Pulmonary artery endothelial cell (primary cell): ENCODE results near the gene MAST3. TPM values are rescaled to one million over a fixed set of nuclear protein-coding genes. Genes with fewer than 3 reads are reported as not detected.
"Not testable (repeated sequence)": the region's sequence is repeated elsewhere in the genome, so short reads cannot be mapped to it uniquely, and the experiment has no call there.

ENCODE experiments used
- DNase-seq: peaks from one replicate; pipeline ENCODE4 v3.0.0-alpha.2; 2011; ENCODE audit warnings: low read depth, low spot score
- total RNA-seq: library from RNA; depleted of rRNA; stranded (reverse); fragments of >200 nt; gene quantifications from 2 replicates; pipeline ENCODE4 v1.2.3, GENCODE V29; 2014

MAST3 gene
- total RNA-seq, 1 donor from 2014 or later = 0.92 TPM

DNA sequence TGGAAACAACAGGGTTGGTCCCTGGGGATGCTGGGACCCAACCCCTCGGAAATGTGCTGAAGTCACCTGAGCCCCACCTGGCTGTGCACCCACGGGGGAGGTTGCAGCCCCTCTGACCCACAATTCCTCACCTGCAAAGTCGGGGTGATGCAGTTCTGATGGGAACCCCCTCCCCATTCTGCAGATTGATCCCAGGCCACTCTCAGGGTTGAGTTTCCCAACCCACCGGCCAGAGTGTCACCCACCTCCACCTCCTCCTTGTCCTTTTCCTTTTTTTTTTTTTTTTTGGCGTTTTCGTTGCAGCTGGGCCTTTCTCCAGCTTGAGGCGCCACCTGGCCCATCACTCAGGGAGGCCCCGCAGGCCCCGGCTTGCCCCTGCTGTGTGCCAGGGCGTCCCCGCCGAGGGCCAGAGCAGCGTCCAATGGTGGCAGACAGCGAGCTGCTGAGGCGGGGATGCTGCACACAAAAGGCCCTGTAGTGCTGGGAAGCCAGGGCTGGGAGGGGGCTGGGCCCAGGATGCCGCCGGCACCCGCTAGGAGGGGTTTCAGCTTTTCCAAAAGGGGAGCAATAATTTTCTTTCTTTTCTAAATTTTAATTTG lies 60.0 kb downstream of the MAST3 start:
- DNase-seq = no peak

DNA sequence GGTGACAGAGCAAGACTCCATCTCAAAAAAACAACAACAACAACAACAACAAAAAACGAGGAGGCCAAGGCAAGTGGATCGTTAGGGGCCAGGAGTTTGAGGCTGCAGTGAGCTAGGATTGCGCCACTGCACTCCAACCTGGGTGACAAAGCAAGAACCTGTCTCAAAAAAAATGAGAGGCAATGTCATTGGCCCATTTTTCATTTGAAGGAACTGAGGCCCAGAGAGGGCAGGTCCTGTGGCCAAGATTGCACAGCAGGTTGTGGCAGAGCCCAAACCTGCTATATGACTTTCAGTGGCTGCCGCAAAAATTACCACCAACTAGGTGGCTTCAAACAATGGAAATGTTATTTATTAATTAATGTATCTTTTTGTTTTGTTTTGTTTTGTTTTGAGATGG lies 60.9 kb downstream of the MAST3 start:
- no peak for DNase-seq

DNA sequence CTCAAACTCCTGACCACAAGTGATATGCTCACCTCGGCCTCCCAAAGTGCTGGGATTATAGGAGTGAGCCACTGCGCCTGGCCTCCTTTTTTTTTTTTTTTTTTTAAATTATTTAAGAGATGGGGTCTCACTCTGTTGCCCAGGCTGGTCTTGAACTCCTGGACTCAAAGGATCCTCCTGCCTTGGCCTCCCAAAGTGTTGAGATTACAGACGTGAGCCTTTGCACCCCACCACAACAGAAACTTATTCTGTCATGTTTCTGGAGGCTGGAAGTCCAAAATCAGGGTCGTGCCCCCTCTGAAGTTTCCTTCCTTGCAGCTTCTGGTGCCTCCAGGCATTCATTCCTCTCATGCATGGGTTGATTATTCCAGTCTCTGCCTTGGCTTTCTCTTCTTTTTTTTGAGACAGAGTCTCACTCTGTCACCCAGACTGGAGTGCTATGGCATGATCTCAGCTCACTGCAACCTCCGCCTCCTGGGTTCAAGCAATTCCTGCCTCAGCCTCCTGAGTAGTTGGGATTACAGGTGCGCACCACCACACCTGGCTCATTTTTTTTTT lies 61.6 kb downstream of the MAST3 start:
- not testable (repeated sequence) for DNase-seq

GRCh38 chr19:18159810-18160209 lies 62.2 kb downstream of the MAST3 start:
- DNase-seq = no peak

GRCh38 chr19:18160493-18160970 lies 63.0 kb downstream of the MAST3 start:
- no peak for DNase-seq

DNA sequence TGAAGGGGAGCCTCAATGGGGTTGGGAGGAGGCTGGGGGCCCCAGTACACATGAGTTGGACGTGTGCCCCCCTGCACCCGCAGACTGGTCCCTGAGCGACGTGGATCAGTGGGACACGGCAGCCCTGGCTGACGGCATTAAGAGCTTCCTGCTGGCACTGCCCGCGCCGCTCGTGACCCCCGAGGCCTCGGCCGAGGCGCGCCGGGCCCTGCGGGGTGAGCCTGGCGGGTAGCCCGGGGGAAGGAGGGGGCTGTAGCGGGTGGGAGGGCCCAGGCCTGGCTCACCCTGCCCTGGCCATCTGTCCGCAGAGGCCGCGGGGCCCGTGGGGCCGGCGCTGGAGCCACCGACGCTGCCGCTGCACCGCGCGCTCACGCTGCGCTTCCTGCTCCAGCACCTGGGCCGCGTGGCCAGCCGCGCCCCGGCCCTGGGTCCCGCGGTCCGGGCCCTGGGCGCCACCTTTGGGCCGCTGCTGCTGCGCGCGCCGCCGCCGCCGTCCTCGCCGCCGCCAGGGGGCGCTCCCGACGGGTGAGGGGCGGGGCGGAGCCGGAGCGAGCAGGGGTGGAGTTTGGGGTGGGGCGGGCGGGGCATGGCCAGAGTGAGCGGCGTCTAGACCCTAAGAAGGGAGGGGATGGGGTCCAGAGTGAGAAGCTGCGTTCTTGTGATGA lies 63.5 kb downstream of the MAST3 start:
- no peak for DNase-seq

DNA sequence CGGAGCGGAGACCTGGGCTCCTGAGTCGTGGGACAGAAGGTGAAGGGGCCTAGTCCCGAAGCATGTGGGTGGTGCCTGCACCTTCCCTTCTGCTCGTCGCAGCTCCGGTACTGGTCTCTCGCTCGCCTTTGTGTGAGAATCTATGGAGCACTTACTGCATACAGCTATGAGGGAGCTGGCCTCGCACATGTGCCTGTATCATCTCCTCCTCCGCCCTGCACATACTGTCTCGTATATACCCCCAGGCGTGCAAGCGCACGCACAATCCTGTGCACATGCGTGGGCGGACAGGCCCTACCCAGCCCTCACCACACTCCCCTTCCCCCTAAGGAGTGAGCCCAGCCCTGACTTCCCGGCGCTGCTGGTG lies 64.0 kb downstream of the MAST3 start:
- no peak for DNase-seq

GRCh38 chr19:18164072-18164471 lies 66.5 kb downstream of the MAST3 start:
- DNase-seq = no peak

DNA sequence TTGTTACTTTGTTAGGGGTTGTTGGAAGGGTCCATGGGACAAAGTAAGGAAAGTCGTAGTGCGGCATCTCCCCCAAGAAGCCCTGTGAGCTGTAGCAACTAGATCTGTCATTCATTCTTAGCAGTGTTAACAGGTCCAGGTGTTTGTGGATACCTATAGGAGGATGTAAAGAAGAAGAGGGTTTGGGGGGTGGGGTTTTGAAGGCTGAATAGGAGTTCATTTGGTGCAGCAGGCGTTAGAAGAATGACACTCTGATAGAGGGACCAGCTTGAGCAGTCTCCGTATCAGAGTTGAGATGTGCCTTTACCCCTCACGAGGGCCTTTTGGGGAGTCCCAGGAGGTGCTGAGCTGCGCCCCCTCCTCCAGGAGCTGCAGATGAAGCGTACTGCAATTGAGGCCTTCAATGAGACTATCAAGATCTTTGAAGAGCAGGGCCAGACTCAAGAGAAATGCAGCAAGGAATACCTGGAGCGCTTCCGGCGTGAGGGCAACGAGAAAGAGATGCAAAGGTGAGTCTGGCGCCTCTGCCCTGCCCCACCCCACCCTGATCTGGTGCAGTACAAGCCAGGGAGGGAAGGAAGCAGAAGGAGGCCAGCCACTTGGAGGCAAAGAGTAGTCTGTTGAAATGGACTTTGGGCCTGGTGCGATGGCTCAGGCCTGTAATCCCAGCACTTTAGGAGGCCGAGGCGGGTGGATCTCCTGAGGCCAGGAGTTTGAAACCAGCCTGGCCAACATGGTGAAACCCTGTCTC lies 68.4 kb downstream of the MAST3 start:
- DNase-seq = no peak

DNA sequence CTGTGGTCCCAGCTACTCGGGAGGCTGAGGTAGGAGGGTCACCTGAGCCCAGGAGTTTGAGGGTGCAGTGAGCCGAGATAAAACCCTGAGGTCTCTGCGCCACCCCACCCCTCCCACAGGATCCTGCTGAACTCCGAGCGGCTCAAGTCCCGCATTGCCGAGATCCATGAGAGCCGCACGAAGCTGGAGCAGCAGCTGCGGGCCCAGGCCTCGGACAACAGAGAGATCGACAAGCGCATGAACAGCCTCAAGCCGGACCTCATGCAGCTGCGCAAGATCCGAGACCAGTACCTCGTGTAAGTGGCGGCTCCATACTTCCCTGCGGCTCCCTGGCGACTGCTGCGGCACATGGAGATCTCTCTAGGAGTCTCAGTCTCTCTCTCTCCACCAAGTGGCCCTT lies 69.4 kb downstream of the MAST3 start:
- no peak for DNase-seq

- DNase-seq = no peak
Measured at GRCh38 chr19:18167975-18168645, 70.5 kb downstream of the MAST3 start.

DNA sequence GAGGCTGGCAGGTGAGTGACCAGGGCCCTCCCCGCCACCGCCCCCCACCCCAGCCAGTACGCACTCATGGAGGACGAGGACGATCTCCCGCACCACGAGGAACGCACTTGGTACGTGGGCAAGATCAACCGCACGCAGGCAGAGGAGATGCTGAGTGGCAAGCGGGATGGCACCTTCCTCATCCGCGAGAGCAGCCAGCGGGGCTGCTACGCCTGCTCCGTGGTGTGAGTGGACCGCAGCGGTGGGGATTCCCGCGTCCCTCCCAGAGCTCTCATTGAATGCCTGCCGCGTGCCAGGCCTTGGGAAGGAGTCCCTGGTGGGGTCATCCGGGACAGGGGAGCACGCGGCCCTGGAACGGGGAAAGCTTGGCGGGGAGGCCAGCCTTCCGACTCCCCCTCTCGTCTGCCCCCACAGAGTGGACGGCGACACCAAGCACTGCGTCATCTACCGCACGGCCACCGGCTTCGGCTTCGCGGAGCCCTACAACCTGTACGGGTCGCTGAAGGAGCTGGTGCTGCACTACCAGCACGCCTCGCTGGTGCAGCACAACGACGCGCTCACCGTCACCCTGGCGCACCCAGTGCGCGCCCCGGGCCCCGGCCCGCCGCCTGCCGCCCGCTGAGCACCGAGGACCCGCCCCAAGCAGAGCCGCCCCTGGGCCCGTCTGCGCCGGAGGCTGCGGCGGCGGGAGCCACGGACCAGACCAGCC lies 71.2 kb downstream of the MAST3 start:
- DNase-seq = no peak

GRCh38 chr19:18170714-18171255 lies 73.2 kb downstream of the MAST3 start:
- DNase-seq = no peak

GRCh38 chr19:18171605-18172327 lies 74.2 kb downstream of the MAST3 start:
- no peak for DNase-seq

DNA sequence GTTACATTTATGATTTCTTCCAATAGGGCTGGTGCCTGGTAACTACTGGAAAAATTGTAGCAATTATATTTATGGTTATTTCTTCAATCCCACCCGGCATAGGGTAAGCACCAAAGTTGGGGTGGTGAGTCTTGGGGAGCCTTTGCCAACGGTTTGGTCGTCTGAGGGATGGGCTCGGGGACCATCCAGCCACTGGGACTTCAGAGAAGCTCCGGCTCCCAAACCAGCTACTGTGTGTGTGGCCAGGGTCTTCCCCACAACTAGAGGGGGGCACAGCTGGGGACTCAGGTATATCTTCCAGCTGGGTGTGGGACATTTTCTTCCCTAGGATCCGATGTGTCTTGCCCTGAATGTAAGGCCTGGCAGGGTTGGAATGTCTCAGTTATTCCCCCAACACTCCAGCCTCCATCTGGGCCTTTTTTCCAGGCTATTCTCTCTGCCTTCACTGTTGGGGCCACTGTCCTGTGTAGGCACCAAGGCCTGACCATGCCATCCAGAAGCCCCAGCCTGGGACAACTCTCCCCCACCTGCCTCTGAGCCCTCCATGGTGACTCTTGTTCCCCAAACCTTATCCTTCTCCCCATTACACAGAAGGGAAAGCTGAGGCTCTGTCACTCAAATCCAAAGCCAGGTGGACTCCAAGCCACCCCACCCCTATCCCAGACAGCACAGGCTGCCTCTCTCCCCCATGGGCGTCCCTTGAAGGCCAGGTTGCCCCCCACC lies 74.9 kb downstream of the MAST3 start:
- no peak for DNase-seq

- no peak for DNase-seq
Measured at GRCh38 chr19:18173054-18173571, 75.5 kb downstream of the MAST3 start.

DNA sequence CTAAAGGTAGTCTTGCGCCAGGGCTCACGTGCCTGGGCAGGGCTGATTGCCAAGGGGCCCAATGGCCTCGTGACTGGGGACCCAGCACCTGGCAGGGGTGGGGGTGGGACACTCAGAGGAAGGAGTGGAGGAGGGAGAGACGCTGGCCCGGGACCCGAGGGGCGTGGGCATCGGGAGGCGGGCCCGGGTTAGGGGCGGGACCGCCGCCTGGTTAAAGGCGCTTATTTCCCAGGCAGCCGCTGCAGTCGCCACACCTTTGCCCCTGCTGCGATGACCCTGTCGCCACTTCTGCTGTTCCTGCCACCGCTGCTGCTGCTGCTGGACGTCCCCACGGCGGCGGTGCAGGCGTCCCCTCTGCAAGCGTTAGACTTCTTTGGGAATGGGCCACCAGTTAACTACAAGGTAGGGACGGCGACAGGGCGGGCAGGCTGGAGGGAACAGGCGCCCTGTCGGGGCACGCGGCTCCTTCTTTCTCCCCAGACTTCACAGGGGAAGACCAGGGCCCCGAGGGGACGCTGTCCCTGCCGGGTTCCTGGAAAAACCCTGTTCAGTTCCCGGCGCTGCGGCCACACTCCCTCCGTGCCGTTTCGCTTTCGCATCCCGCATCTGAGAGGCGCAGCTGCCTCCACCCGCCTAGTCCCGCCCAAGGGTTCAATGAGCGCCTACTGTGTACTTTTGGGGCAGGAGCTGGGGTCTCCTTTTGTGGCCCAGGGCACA lies 76.2 kb downstream of the MAST3 start, which contains the start of gene IFI30:
IFI30 (plus strand) TSS at position 242 of the 717 bp plus-strand sequence; CDS start at position 271, 29 bp downstream.
- no peak for DNase-seq

DNA sequence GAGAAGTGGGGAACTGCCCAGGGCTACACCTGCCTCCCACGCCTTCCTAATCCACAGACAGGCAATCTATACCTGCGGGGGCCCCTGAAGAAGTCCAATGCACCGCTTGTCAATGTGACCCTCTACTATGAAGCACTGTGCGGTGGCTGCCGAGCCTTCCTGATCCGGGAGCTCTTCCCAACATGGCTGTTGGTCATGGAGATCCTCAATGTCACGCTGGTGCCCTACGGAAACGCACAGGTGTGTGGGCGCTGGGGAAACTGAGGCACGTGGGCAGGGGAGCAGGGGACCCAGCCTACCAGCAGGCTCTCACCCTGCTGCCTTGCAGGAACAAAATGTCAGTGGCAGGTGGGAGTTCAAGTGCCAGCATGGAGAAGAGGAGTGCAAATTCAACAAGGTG lies 77.4 kb downstream of the MAST3 start:
- no peak for DNase-seq
